Stomach (tissue), 4 donors: ENCODE measurements around the gene TNRC6A.

Source experiments
- CTCF ChIP-seq, 7 experiments: fragments of 450-650 bp in 4 of 7; fragments of 200-600 bp in 3 of 7; sonication (generic) in 3 of 7; IDR thresholded peaks; one replicate each; pipeline ENCODE4 v1.5.1; 2016 to 2019; ENCODE audit warnings: antibody characterized with exemption in 7 of 7, control low read depth in 2 of 7, mild to moderate bottlenecking in 1 of 7
- POLR2A ChIP-seq, 4 donors: fragments of 450-650 bp; IDR thresholded peaks; one replicate each; pipeline ENCODE4 v1.6.1; 2016; ENCODE audit warnings: antibody characterized with exemption in 4 of 4, control low read depth in 2 of 4, mild to moderate bottlenecking in 1 of 4, moderate library complexity in 1 of 4
- POLR2AphosphoS5 ChIP-seq, 3 donors: sonication (generic); formaldehyde crosslinking; IDR thresholded peaks; one replicate each; pipeline ENCODE4 v1.6.1; 2016; ENCODE audit warnings: antibody characterized with exemption in 3 of 3

GRCh38 chr16:24749310-24749709, 19.9 kb downstream of the TNRC6A start:
- TF ChIP-seq POLR2A (IDR thresholded peaks at IDR 0.05) = no peak
- TF ChIP-seq POLR2AphosphoS5 (IDR thresholded peaks at IDR 0.05) = no peak
- no peak for TF ChIP-seq CTCF (IDR thresholded peaks at IDR 0.05)
